GM18498 (cell line): ENCODE measurements around the gene PACSIN2.
A peak's percentile ranks its signal among the peaks of the same experiment; 100 is the strongest.

Experiments
- ATAC-seq: cut with Tn5 transposase; IDR thresholded peaks from one replicate; pipeline ENCODE4 v1.9.1; 2021; ENCODE audit warnings: mild to moderate bottlenecking, moderate library complexity; ENCODE audit not compliant: unreplicated experiment

The PACSIN2 gene

DNA sequence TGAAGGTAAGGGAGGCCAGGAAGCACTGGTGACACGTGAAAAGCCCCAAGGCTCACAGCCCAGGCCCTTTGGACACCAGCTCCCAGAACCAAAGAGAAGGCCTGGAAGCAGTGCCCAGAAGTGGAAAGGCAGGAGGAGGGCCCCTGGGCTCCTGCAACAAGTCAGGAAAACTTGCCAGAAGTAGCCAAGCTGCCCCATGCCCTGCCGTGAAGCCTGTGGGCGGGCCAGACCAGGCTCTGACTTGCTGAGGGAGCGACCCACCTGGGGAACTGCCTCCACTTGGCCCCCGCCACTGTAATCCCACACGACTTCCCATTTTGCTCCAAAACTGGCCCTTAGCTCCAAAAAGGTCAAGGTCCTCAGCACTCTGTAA lies 106.6 kb downstream of the PACSIN2 start:
- ATAC-seq: no peak

DNA sequence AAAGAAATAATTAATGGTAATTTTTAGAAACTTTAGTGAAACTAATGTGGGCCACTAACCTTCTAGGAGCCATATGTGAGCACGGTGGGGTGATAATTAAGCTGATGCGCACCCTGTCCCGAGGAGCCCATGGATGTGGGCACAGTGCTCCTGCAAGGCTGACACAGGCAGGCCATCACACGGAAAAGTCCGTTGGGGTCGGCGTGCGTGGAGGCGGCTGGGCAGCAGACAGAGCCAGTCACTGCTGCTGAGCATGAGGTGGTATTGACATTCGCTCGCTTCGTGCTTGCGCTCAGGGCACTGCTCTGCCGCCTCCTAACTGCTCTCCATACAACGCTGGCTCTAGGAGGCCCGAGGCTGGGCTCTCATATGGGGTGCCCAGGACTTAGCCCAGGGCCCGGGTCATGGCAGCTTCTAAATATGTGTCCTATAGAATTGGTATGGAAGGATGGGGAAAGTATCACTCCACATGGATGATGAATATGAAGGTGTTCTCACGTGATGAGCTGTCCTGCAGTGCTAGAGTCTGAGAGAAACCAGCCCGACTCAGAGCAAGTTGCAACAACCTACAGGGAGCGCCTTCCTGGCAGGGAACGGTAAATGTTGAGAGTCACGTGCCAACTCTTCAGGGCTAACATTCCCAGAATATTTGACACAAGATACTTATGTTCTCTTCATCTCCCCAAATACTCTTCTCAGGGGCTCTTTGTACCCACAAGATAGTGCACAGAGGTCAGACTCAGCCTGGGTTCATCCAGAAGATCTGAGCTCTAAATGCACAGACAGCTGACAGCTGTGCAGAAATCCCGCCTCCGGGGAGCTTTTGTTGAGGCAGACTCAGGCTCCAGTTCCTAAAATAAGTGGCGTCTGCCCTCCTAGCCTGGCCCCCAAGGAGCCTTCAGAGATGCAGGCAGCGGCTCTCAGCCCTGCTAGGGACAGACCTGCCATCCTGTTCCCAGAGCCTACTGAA lies 107.3 kb downstream of the PACSIN2 start:
- ATAC-seq: no peak

GRCh38 chr22:42906605-42907348 lies 108.2 kb downstream of the PACSIN2 start:
- ATAC-seq: no peak

GRCh38 chr22:42905702-42906183 lies 109.2 kb downstream of the PACSIN2 start:
- ATAC-seq: no peak

DNA sequence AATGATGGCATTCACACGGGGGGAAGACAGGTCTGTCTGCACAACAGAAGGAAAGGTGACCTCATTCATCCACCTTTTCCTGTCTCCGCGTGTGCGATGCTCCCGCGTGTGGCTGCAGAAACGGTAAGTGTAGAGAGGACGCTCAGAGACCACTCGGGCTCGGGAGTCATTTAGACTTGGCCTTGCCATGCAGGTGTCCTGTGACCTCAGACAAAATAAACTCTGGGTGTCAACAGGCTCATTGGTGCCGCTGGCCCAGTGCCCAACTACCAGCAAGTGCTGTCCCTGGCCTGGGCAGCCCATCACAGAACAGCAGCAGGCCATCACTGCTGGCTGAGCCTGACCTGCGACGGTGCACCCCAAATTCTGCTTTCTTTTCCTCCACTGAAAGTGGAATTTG lies 109.7 kb downstream of the PACSIN2 start:
- no peak for ATAC-seq

DNA sequence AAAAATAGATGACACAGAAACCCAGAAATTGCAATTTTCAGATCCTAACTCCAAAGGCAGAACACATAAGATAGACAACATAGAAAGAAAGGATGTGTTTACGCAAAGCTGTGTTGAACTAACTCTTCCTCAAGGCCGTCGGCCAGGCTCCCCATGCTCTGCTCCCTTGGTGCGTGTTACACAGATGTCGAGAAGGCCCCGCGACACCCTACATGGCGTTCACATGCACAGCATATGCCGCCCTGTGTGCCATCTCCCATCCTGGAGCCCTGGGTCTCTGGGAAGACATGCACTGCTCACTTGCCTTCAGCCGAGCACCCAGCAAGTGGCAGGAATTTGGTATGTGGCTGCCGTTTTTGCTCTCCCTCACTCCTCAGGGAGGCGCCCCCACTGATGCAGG lies 110.9 kb downstream of the PACSIN2 start:
- no peak for ATAC-seq

- no peak for ATAC-seq
Observed at GRCh38 chr22:42902875-42903510, 112.0 kb downstream of the PACSIN2 start.

- ATAC-seq: no peak
Observed at GRCh38 chr22:42901790-42902508, 113.0 kb downstream of the PACSIN2 start.

- ATAC-seq: no peak
Observed at GRCh38 chr22:42897960-42898359, 117.0 kb downstream of the PACSIN2 start.

DNA sequence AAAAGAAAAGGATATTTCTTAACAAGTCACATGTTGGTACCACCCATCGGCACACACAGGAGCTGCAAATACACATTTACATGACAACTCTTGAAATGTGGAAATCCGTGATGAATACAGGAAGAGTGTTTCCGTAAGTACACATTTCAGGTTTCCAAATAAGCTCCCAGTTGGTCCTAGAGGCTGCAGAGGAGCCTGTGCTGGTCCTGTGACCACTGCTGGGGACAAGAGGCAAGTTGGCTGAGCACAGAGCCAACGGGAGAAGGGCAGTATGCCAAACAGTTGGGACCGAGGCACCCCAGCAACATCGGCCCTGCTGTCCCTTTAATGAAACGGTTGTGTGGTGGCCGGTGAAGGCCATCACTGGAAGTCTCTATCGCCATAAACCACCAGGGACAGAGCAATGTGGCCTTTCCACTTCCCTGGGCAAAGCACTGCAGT lies 119.4 kb downstream of the PACSIN2 start:
- no peak for ATAC-seq

DNA sequence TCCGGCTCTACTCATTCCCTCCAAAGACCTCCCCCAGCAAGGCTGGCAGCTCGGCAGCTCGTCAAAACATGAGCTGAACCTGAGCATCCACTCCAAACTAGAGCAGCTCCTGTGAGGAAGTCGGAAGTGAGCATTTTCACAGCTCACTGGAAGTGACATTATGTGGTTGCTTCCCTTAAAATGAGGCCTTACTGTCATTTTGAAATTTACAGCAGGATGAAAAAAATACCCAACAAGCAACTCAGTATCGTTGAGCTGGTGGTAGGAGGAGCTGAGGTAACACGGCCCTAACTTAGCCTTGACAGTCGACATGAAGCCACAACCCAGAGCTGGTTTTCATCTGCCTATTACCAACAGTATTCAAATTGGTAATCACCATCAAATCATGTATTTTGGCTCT lies 119.9 kb downstream of the PACSIN2 start:
- ATAC-seq: no peak

- no peak for ATAC-seq
Observed at GRCh38 chr22:42893371-42894150, 121.4 kb downstream of the PACSIN2 start.

DNA sequence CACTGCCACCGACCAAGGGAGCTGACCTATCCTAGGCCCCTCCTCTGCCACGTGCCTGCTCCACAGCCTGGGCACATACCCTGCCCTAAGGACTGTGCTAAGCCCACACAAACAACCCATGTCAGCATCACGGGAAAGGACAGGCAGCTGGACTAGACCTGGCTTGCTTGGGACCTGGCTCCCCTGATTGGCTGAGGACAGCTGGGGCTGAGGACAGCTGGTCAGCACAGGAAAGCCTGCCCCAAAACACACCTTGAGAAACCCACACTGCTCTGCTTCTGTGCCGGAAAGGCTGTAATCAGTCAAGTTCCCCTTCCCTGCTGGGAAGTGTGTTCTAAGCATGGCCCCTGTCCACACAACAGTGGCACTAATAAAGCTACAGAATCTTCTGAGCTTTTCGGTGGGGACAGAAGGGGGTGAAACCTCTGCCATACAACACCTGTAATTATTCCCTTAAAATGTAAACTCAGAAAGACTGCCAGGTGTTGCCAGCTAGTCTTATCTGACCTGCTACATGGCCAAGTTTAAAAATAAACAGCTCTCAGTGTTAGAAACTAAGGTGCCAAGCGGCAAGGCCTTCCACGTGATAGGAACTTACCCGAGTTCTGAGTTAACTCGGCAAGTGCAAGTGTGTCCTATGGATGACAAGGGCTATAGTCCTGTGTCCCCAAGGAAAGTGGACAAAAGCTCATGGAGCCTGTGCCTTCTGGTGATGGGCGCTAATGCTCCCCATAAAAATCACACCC lies 122.2 kb downstream of the PACSIN2 start:
- ATAC-seq: no peak

DNA sequence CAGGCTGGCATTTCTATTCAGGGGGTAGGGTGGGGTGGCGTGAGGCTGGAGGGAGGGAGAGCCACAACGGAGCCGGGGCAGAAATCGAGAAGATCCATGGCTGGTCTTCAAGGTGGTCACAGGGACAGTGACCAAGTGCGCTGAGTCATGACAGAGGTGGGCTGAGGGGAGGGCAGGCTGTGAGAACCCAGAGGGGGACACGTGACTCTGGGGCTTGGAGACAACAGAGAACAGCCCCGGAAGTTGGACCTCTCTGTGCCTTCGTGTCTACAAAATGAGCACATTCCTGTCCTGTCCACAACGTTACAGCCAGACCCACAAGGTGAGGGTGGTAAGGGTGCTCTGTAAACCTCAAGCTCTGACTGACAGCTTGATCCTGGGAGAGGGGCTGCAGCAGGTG lies 122.8 kb downstream of the PACSIN2 start:
- no peak for ATAC-seq

- no peak for ATAC-seq
Observed at GRCh38 chr22:42891696-42892095, 123.3 kb downstream of the PACSIN2 start.

DNA sequence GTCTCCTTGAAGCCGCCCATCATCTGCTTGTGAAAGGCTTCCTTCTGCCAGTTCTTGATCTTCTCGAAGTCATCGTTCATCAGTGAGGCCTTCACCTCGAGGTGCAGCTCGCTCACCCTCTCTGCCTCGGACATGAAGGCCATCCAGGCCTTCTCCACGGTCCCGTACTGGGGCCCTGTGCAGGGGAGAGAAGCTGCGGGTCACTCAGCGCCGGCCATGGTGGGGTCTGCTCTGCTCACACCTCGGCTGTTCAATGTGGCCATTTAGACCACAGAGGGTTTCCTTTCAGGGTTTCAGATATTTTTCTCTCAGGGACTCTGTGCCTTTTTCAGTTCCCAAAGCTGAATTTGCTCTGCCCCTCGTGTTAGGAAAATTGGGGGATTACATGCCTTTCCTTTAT lies 123.9 kb downstream of the PACSIN2 start:
- ATAC-seq: no peak

DNA sequence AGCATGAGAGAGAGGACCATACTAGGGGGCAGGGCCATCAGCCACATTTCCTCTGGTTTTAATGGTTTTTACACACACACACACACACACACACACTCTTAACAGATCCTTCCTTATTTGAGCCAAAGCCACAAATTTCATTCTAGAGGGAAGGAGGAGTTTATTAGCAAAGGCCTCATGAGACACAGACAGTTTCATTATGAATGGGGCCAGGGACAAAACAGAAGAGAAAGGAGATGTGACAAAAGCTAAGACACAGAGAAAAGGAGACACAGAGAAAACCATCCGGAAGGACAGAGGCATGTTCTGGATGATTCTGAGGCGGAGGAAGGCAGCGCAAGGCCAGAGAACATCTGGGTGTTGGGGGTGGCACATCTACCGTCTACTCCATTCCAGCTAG lies 125.6 kb downstream of the PACSIN2 start:
- ATAC-seq: peak; percentile 50

DNA sequence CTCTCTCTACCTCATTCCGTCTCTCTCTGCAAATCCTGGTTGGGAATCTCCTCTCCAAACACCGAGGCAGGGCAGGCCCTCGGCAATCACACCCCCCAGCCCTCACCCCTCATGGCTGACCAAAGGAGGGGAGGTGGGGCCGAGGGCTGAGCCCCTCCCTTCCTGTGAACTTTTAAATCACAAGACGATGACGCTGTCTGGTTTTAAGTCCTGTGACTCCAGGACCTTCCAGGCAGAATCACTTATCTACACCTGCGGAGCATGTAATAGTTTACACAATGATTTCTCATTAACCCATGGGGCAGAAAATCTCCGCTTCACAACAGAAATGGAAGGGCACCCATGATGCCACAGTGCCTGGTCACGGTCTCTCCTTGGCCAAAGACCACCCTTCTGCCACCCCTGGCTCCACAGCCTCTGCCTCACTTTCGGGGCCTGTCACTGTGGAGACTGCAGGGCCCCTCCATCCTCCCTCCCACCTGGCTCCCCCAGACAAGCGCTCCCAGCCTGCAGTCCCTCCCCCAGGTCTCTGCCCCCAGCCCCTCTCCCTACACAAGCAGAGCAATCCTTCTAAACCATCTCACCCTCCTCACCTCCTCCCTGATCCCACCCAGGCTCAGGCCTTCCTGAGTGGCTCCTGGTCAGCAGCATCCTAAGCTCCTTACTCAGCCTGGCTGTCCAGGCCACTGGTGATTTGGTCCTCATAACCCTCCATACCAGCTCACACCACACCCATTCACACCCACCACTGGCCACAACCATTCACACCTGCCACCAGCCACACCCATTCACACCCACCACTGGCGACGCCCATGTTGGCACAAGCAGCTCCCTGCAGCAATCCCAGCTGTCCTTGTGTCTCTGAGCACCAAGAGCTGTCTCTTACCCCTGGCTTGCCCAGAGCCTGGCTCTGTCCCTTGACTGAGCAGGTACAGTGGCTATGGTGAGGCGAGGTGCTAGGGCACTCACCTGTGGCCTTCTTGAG lies 127.1 kb downstream of the PACSIN2 start:
- ATAC-seq: no peak
